K562 (cell line): ENCODE data around the gene PCNX3. TPM values are rescaled to one million over a fixed set of nuclear protein-coding genes. Genes with fewer than 3 reads are reported as not detected.

ENCODE experiments used
- BMI1 ChIP-seq: fragments of 150-350 bp; IDR thresholded peaks from 2 replicates; pipeline ENCODE4 v1.6.1; 2014; ENCODE audit warnings: low read length
- CC2D1A ChIP-seq: fragments of 450-650 bp; IDR thresholded peaks from 2 replicates; pipeline ENCODE4 v1.6.1; 2017; ENCODE audit warnings: mild to moderate bottlenecking
- CTCF ChIP-seq, 3 experiments: IDR thresholded peaks in 2 of 3; conservative IDR thresholded peaks in 1 of 3; 2 replicates each; pipeline ENCODE4 v1.5.1; 2011 to 2012; ENCODE audit warnings: low read length in 3 of 3, mild to moderate bottlenecking in 3 of 3, control low read depth in 2 of 3, improper control_type of control experiment in 1 of 3, inconsistent platforms in 1 of 3, low read depth in 1 of 3, mixed read lengths in 1 of 3, moderate library complexity in 1 of 3; ENCODE audit not compliant: insufficient read depth in 2 of 3
- E2F6 ChIP-seq, 2 experiments: IDR thresholded peaks; 2 replicates each; pipeline ENCODE4 v1.6.1; 2011; ENCODE audit warnings: borderline replicate concordance in 1 of 2, control low read depth in 1 of 2, low read depth in 1 of 2, low read length in 1 of 2, mild to moderate bottlenecking in 1 of 2, mixed read lengths in 1 of 2, moderate library complexity in 1 of 2; ENCODE audit not compliant: insufficient read depth in 1 of 2, insufficient read length in 1 of 2, poor library complexity in 1 of 2, severe bottlenecking in 1 of 2; ENCODE audit errors: extremely low read depth in 1 of 2
- FOXA1 ChIP-seq: fragments of 450-650 bp; IDR thresholded peaks from 2 replicates; pipeline ENCODE4 v1.6.1; 2016; ENCODE audit warnings: mild to moderate bottlenecking, borderline replicate concordance
- GMEB1 ChIP-seq: fragments of 250-450 bp; sonication (Bioruptor Pico); IDR thresholded peaks from 2 replicates; pipeline ENCODE4 v1.4.0; 2020; ENCODE audit warnings: mild to moderate bottlenecking
- MED1 ChIP-seq: sonication (generic); formaldehyde crosslinking; IDR thresholded peaks from 2 replicates; pipeline ENCODE4 v1.8.1; 2023; ENCODE audit warnings: missing genetic modification reagents, borderline replicate concordance
- MEF2D ChIP-seq: conservative IDR thresholded peaks from 2 replicates; pipeline ENCODE4 v1.6.1; 2016; ENCODE audit warnings: low read depth, missing genetic modification characterization, missing compliant biosample characterization
- MLX ChIP-seq, 2 experiments: fragments of 450-650 bp in 1 of 2; sonication (generic) in 1 of 2; formaldehyde crosslinking; conservative IDR thresholded peaks; 2 replicates each; pipeline versions ENCODE4 v1.4.0 to v1.8.1; 2020 to 2022; ENCODE audit warnings: mild to moderate bottlenecking in 1 of 2, missing genetic modification reagents in 1 of 2
- NRF1 ChIP-seq, 2 experiments: fragments of 450-650 bp; IDR thresholded peaks in 1 of 2; conservative IDR thresholded peaks in 1 of 2; 2 replicates each; pipeline ENCODE4 v1.6.1; 2014; ENCODE audit warnings: mild to moderate bottlenecking in 2 of 2
- RBM34 ChIP-seq: fragments of 200-400 bp; formaldehyde crosslinking; IDR thresholded peaks from 2 replicates; pipeline ENCODE4 v1.6.1; 2018; ENCODE audit warnings: low read length, borderline replicate concordance; ENCODE audit not compliant: insufficient read depth
- SMAD1 ChIP-seq: fragments of 150-350 bp; IDR thresholded peaks from 2 replicates; pipeline ENCODE4 v1.6.1; 2014; ENCODE audit warnings: low read length, low read depth; ENCODE audit not compliant: partially characterized antibody
- SP2 ChIP-seq: IDR thresholded peaks from 2 replicates; pipeline ENCODE4 v1.6.1; 2011; ENCODE audit warnings: mild to moderate bottlenecking, low read depth, low read length, moderate library complexity; ENCODE audit not compliant: poor library complexity, severe bottlenecking; ENCODE audit errors: extremely low read depth
- SPI1 ChIP-seq: IDR thresholded peaks from 2 replicates; pipeline ENCODE4 v1.6.1; 2011; ENCODE audit warnings: low read depth, low read length, control low read depth, borderline replicate concordance
- TBL1XR1 ChIP-seq, 2 experiments: IDR thresholded peaks; 2 replicates each; pipeline ENCODE4 v1.6.1; 2012; ENCODE audit warnings: improper control_type of control experiment in 2 of 2, low read length in 2 of 2, mild to moderate bottlenecking in 1 of 2
- TRIM28 ChIP-seq: fragments of 450-650 bp; IDR thresholded peaks from 2 replicates; pipeline ENCODE4 v1.6.1; 2017
- USF2 ChIP-seq: sonication (generic); formaldehyde crosslinking; IDR thresholded peaks from 2 replicates; pipeline ENCODE4 v1.5.0; 2020; ENCODE audit warnings: missing genetic modification reagents
- XRCC3 ChIP-seq: fragments of 450-650 bp; IDR thresholded peaks from 2 replicates; pipeline ENCODE4 v1.6.1; 2017; ENCODE audit warnings: mild to moderate bottlenecking, moderate library complexity
- ZNF134 ChIP-seq: fragments of 250-450 bp; sonication (Bioruptor Pico); conservative IDR thresholded peaks from 2 replicates; pipeline ENCODE4 v1.4.0; 2020
- ZNF586 ChIP-seq: fragments of 450-650 bp; formaldehyde crosslinking; conservative IDR thresholded peaks from 2 replicates; pipeline ENCODE4 v1.4.0; 2020; ENCODE audit warnings: mild to moderate bottlenecking, moderate library complexity
- ZNF785 ChIP-seq: fragments of 250-450 bp; sonication (Bioruptor Pico); IDR thresholded peaks from 2 replicates; pipeline ENCODE4 v1.4.0; 2020; ENCODE audit warnings: mild to moderate bottlenecking
- polyA plus RNA-seq, 8 experiments: library from polyadenylated mRNA; depleted of rRNA in 4 of 8; stranded (reverse) in 5 of 8; unstranded in 3 of 8; fragments of >200 nt; fragmentation: Nextera tagmentation in 2 of 8; fragmentation: Illumina TruSeq in 1 of 8; extraction: Ambion mirVana in 2 of 8; extraction: Trizol in 1 of 8; gene quantifications; 2 replicates each; pipeline versions ENCODE4 v1.2.1 to v1.2.3, GENCODE V29; 2011 to 2014; ENCODE audit warnings: inconsistent platforms in 1 of 8, missing spikeins in 1 of 8
- total RNA-seq, 7 experiments: library from RNA; depleted of rRNA in 6 of 7; stranded (reverse); fragments of >200 nt in 6 of 7; fragmentation: Illumina TruSeq in 2 of 7; extraction: Trizol in 2 of 7; gene quantifications; 2 replicates each; pipeline versions ENCODE4 v1.2.1 to v1.2.3, GENCODE V29; 2011 to 2021; ENCODE audit warnings: low replicate concordance in 1 of 7

Gene PCNX3
- total and polyA plus RNA-seq, 9 of the 15 experiments (the other 6 are each of a cell fraction or from before 2014, with no cell fraction given): 0.11 to 47.8 (median 12.8) TPM

- TF ChIP-seq TBL1XR1 (IDR thresholded peaks at IDR 0.05; ENCODE audit: low read length in 2 of 2) (peak in 1 of 2 experiments; percentile 72; a peak in 2 of 4 replicates), MEF2D (tag) (no peak), XRCC3 (no peak), GMEB1 (CRISPR knock-in tag) (peak; percentile 84), MED1 (no peak), FOXA1 (no peak), CC2D1A (no peak), MLX (CRISPR knock-in tag; conservative IDR thresholded peaks at IDR 0.05) (no peak), ZNF134 (CRISPR knock-in tag) (no peak), BMI1 (no peak), CTCF (IDR thresholded peaks at IDR 0.05 in 2 of 3, conservative IDR thresholded peaks at IDR 0.05 in 1 of 3; ENCODE audit: insufficient read depth in 2 of 3, low read depth in 1 of 3, low read length in 3 of 3) (peak; percentile 77 to 86 (median 81)), SPI1 (no peak), SMAD1 (no peak), USF2 (CRISPR knock-in tag) (no peak), ZNF586 (CRISPR knock-in tag) (no peak), ZNF785 (CRISPR knock-in tag) (no peak), TRIM28 (no peak), RBM34 (no peak), NRF1 (conservative IDR thresholded peaks at IDR 0.05 in 1 of 2, IDR thresholded peaks at IDR 0.05 in 1 of 2) (peak; percentile 96 to 97), E2F6 (IDR thresholded peaks at IDR 0.05; ENCODE audit: borderline replicate concordance in 1 of 2, extremely low read depth in 1 of 2, insufficient read depth in 1 of 2, insufficient read length in 1 of 2, low read depth in 1 of 2, low read length in 1 of 2, poor library complexity in 1 of 2, severe bottlenecking in 1 of 2) (peak; percentile 6 to 64), SP2 (no peak)
These were observed 45.3 kb upstream of the PCNX3 start, which contains the start of gene ZNRD2 (continued) for GRCh38 chr11:65569973-65570918.
